GM23338 (cell line): ENCODE data around the gene CENPK. TPM values are rescaled to one million over a fixed set of nuclear protein-coding genes. Genes with fewer than 3 reads are reported as not detected.

Experiments
- CREB1 ChIP-seq: fragments of 250-450 bp; sonication (Bioruptor Pico); IDR thresholded peaks from 2 replicates; pipeline ENCODE4 v1.5.0; 2020; ENCODE audit warnings: low read depth, mild to moderate bottlenecking, moderate library complexity
- EZH2 ChIP-seq: fragments of 200-600 bp; sonication (generic); IDR thresholded peaks from one replicate; pipeline ENCODE4 v1.8.0; 2017; ENCODE audit warnings: antibody characterized with exemption, mild to moderate bottlenecking, low read depth; ENCODE audit not compliant: unreplicated experiment
- EZH2phosphoT487 ChIP-seq: fragments of 200-600 bp; sonication (generic); IDR thresholded peaks from one replicate; pipeline ENCODE4 v1.8.1; 2018; ENCODE audit warnings: antibody characterized with exemption; ENCODE audit not compliant: unreplicated experiment
- NANOG ChIP-seq: IDR thresholded peaks from 2 replicates; pipeline ENCODE4 v1.6.1; 2016; ENCODE audit warnings: antibody characterized with exemption, borderline replicate concordance
- POLR2AphosphoS5 ChIP-seq: IDR thresholded peaks from 2 replicates; pipeline ENCODE4 v1.6.1; 2016; ENCODE audit warnings: antibody characterized with exemption, low read depth
- STAT1 ChIP-seq: IDR thresholded peaks from one replicate; pipeline ENCODE4 v1.6.1; 2016; ENCODE audit warnings: antibody characterized with exemption; ENCODE audit not compliant: unreplicated experiment
- ZNF114 ChIP-seq: fragments of 250-450 bp; sonication (Bioruptor Pico); IDR thresholded peaks from 2 replicates; pipeline ENCODE4 v1.5.0; 2020; ENCODE audit warnings: mild to moderate bottlenecking, moderate library complexity
- ZNF331 ChIP-seq: fragments of 250-450 bp; sonication (Bioruptor Pico); IDR thresholded peaks from 2 replicates; pipeline ENCODE4 v1.5.0; 2020; ENCODE audit warnings: low read depth, mild to moderate bottlenecking, moderate library complexity
- polyA plus RNA-seq: library from polyadenylated mRNA; unstranded; fragments of >200 nt; fragmentation: Nextera tagmentation; extraction: Ambion mirVana; gene quantifications from 2 replicates; pipeline ENCODE4 v1.2.1, GENCODE V29; 2016
- small RNA-seq: library from RNA; depleted of rRNA; stranded (forward); fragments of <200 nt; gene quantifications from one replicate; pipeline ENCODE3, GENCODE V24; 2014; ENCODE audit warnings: low replicate concordance
- total RNA-seq: library from RNA; depleted of rRNA; stranded (reverse); fragments of >200 nt; shearing (Covaris generic); gene quantifications from 2 replicates; pipeline ENCODE4 v1.2.3, GENCODE V29; 2014; rRNA removed
- TF ChIP-seq, protein P1 (sequence below): fragments of 250-450 bp; sonication (Bioruptor Pico); IDR thresholded peaks from 2 replicates; pipeline ENCODE4 v1.5.0; 2020; ENCODE audit warnings: mild to moderate bottlenecking, moderate library complexity
- TF ChIP-seq, protein P2 (sequence below), 2 experiments: fragments of 200-600 bp in 1 of 2; sonication (generic) in 1 of 2; conservative IDR thresholded peaks; 2 replicates each; pipeline versions ENCODE4 v1.5.1 to v1.6.1; 2016 to 2017; ENCODE audit warnings: antibody characterized with exemption in 2 of 2, low read depth in 2 of 2, mild to moderate bottlenecking in 2 of 2, moderate library complexity in 1 of 2
- TF ChIP-seq, protein P3 (sequence below): IDR thresholded peaks from 2 replicates; pipeline ENCODE4 v1.6.1; 2016; ENCODE audit warnings: antibody characterized with exemption

CENPK gene
- total and polyA plus RNA-seq, 2 experiments from 2014 or later = 50.2 to 137 TPM

DNA sequence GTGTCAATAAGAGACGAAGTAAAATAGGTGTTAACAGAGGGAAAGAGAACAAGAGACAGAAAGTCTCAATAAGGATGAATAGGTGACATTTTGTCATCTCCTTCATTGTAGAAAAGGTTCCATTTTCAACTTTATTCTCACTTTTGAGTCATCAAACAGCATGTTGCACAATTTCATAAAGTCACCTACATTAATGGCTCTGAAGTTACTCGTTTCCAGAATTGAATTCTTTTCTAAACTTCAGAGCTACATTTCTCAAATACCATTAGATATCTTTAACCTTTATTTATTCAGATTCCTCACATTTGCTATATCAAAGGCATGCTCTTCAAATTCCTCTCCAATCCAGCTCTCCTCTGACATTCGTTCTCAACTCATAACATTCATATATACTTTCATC, 94.3 kb downstream of the CENPK start (continued):
- TF ChIP-seq, protein P1, sequence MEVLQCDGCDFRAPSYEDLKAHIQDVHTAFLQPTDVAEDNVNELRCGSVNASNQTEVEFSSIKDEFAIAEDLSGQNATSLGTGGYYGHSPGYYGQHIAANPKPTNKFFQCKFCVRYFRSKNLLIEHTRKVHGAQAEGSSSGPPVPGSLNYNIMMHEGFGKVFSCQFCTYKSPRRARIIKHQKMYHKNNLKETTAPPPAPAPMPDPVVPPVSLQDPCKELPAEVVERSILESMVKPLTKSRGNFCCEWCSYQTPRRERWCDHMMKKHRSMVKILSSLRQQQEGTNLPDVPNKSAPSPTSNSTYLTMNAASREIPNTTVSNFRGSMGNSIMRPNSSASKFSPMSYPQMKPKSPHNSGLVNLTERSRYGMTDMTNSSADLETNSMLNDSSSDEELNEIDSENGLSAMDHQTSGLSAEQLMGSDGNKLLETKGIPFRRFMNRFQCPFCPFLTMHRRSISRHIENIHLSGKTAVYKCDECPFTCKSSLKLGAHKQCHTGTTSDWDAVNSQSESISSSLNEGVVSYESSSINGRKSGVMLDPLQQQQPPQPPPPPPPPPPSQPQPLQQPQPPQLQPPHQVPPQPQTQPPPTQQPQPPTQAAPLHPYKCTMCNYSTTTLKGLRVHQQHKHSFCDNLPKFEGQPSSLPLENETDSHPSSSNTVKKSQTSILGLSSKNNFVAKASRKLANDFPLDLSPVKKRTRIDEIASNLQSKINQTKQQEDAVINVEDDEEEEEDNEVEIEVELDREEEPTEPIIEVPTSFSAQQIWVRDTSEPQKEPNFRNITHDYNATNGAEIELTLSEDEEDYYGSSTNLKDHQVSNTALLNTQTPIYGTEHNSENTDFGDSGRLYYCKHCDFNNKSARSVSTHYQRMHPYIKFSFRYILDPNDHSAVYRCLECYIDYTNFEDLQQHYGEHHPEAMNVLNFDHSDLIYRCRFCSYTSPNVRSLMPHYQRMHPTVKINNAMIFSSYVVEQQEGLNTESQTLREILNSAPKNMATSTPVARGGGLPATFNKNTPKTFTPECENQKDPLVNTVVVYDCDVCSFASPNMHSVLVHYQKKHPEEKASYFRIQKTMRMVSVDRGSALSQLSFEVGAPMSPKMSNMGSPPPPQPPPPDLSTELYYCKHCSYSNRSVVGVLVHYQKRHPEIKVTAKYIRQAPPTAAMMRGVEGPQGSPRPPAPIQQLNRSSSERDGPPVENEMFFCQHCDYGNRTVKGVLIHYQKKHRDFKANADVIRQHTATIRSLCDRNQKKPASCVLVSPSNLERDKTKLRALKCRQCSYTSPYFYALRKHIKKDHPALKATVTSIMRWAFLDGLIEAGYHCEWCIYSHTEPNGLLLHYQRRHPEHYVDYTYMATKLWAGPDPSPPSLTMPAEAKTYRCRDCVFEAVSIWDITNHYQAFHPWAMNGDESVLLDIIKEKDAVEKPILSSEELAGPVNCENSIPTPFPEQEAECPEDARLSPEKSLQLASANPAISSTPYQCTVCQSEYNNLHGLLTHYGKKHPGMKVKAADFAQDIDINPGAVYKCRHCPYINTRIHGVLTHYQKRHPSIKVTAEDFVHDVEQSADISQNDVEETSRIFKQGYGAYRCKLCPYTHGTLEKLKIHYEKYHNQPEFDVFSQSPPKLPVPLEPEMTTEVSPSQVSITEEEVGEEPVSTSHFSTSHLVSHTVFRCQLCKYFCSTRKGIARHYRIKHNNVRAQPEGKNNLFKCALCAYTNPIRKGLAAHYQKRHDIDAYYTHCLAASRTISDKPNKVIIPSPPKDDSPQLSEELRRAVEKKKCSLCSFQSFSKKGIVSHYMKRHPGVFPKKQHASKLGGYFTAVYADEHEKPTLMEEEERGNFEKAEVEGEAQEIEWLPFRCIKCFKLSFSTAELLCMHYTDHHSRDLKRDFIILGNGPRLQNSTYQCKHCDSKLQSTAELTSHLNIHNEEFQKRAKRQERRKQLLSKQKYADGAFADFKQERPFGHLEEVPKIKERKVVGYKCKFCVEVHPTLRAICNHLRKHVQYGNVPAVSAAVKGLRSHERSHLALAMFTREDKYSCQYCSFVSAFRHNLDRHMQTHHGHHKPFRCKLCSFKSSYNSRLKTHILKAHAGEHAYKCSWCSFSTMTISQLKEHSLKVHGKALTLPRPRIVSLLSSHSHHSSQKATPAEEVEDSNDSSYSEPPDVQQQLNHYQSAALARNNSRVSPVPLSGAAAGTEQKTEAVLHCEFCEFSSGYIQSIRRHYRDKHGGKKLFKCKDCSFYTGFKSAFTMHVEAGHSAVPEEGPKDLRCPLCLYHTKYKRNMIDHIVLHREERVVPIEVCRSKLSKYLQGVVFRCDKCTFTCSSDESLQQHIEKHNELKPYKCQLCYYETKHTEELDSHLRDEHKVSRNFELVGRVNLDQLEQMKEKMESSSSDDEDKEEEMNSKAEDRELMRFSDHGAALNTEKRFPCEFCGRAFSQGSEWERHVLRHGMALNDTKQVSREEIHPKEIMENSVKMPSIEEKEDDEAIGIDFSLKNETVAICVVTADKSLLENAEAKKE (CRISPR knock-in tag) = no peak
- no peak for TF ChIP-seq POLR2AphosphoS5
- TF ChIP-seq, protein P2, sequence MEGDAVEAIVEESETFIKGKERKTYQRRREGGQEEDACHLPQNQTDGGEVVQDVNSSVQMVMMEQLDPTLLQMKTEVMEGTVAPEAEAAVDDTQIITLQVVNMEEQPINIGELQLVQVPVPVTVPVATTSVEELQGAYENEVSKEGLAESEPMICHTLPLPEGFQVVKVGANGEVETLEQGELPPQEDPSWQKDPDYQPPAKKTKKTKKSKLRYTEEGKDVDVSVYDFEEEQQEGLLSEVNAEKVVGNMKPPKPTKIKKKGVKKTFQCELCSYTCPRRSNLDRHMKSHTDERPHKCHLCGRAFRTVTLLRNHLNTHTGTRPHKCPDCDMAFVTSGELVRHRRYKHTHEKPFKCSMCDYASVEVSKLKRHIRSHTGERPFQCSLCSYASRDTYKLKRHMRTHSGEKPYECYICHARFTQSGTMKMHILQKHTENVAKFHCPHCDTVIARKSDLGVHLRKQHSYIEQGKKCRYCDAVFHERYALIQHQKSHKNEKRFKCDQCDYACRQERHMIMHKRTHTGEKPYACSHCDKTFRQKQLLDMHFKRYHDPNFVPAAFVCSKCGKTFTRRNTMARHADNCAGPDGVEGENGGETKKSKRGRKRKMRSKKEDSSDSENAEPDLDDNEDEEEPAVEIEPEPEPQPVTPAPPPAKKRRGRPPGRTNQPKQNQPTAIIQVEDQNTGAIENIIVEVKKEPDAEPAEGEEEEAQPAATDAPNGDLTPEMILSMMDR (conservative IDR thresholded peaks at IDR 0.05; ENCODE audit: low read depth in 2 of 2) = no peak
- no peak for TF ChIP-seq EZH2phosphoT487
- TF ChIP-seq, protein P3, sequence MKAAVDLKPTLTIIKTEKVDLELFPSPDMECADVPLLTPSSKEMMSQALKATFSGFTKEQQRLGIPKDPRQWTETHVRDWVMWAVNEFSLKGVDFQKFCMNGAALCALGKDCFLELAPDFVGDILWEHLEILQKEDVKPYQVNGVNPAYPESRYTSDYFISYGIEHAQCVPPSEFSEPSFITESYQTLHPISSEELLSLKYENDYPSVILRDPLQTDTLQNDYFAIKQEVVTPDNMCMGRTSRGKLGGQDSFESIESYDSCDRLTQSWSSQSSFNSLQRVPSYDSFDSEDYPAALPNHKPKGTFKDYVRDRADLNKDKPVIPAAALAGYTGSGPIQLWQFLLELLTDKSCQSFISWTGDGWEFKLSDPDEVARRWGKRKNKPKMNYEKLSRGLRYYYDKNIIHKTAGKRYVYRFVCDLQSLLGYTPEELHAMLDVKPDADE = no peak
- no peak for TF ChIP-seq NANOG
- TF ChIP-seq ZNF114 (CRISPR knock-in tag) = no peak
- no peak for TF ChIP-seq EZH2
- no peak for TF ChIP-seq CREB1 (CRISPR knock-in tag)
- TF ChIP-seq STAT1 = no peak
- no peak for TF ChIP-seq ZNF331 (CRISPR knock-in tag)

Small RNA genes lying within 50 kb of the gene (small RNA-seq; reads per million reads assigned to genes)
- not detected for gene RNU6-540P

Other genes starting within 250 kb of the CENPK start
- gene ADAMTS6, start 81.2 kb downstream of the CENPK start, total RNA-seq = 1.0 and 2.0 TPM in 2 replicates
- 0.61 and 0.78 TPM in 2 replicates for gene ADAMTS6, start 81.2 kb downstream of the CENPK start, polyA plus RNA-seq
- gene PPWD1, start 128 bp upstream of the CENPK start, total RNA-seq = 57.1 and 57.2 TPM in 2 replicates
- 27.6 and 34.8 TPM in 2 replicates for gene PPWD1, start 128 bp upstream of the CENPK start, polyA plus RNA-seq
- 10.4 and 16.6 TPM in 2 replicates for gene TRIM23, start 61.2 kb upstream of the CENPK start, total RNA-seq
- 5.4 and 6.5 TPM in 2 replicates for gene TRIM23, start 61.2 kb upstream of the CENPK start, polyA plus RNA-seq
- 4.2 and 5.1 TPM in 2 replicates for gene SHLD3, start 61.9 kb upstream of the CENPK start, total RNA-seq
- 4.8 and 7.0 TPM in 2 replicates for gene SHLD3, start 61.9 kb upstream of the CENPK start, polyA plus RNA-seq
- gene TRAPPC13, start 61.9 kb upstream of the CENPK start, total RNA-seq = 20.1 and 21.9 TPM in 2 replicates
- gene TRAPPC13, start 61.9 kb upstream of the CENPK start, polyA plus RNA-seq = 15.1 and 16.3 TPM in 2 replicates
- 12.5 and 14.8 TPM in 2 replicates for gene SGTB, start 158.9 kb upstream of the CENPK start, total RNA-seq
- gene SGTB, start 158.9 kb upstream of the CENPK start, polyA plus RNA-seq = 6.4 and 8.0 TPM in 2 replicates
- gene NLN, start 159.0 kb upstream of the CENPK start, total RNA-seq = 155 and 168 TPM in 2 replicates
- 49.5 and 56.4 TPM in 2 replicates for gene NLN, start 159.0 kb upstream of the CENPK start, polyA plus RNA-seq